ENCODE results near the gene SMAD6.

Gene SMAD6

DNA sequence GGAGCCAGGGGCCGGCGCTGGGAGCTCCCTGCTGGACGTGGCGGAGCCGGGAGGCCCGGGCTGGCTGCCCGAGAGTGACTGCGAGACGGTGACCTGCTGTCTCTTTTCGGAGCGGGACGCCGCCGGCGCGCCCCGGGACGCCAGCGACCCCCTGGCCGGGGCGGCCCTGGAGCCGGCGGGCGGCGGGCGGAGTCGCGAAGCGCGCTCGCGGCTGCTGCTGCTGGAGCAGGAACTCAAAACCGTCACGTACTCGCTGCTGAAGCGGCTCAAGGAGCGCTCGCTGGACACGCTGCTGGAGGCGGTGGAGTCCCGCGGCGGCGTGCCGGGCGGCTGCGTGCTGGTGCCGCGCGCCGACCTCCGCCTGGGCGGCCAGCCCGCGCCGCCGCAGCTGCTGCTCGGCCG, 1.5 kb downstream of the SMAD6 start:
- no peak for DNase-seq (ENCODE audit: low spot score)

DNA sequence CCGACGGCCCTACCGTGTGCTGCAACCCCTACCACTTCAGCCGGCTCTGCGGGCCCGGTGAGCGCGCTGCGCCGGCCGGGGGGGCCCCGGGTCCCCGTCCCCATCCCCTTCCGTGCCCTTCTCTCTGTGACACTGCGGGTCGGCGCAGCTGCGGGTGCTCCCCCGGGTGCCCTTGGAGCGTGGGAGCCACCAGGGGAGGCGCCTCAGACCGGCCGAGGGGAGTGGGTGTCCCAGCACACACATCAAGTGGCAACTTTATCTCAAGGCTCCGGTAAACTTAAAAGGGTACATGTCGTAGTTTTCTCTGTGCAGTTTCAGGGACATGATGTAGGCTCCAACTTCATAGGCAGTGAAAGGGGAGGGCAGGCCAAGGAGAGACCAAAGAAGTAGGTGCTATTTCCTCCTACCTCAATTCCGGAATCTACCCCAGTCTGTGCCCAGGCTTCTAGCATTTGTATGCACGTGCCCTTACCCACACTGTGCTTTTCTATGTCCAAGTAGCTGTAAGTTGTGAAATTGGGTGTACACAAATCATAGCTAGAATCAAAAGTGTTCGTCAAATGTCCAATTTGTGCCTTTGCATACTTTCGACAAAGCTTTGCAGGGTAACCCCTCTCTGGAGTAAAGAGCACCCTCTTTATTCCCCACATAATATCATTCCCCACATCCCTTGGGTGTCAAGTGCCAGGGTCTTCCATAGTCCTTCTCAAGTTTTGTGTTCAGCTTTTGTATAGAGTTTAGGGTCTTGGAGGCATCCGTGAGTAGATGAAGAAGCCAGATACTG, 2.2 kb downstream of the SMAD6 start:
- no peak for DNase-seq (ENCODE audit: low spot score)

DNA sequence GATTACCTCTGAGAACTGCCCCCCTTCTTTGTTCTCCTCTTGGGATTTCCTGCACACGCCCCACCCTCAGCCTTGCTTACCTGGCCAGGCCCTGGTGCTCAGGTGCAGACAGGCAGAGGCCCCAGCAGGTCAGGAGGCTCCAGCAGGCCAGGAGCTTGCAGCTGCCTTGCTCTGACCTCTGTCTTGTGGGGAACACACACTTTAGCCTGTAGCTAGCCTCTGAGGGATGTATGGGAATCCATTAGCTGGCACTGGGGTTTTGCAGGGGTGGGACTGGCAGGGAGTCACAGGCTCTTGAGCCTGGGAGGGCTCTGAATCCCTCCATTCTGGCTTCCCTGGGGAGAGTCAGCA, 2.7 kb downstream of the SMAD6 start:
- no peak for DNase-seq (ENCODE audit: low spot score)

DNA sequence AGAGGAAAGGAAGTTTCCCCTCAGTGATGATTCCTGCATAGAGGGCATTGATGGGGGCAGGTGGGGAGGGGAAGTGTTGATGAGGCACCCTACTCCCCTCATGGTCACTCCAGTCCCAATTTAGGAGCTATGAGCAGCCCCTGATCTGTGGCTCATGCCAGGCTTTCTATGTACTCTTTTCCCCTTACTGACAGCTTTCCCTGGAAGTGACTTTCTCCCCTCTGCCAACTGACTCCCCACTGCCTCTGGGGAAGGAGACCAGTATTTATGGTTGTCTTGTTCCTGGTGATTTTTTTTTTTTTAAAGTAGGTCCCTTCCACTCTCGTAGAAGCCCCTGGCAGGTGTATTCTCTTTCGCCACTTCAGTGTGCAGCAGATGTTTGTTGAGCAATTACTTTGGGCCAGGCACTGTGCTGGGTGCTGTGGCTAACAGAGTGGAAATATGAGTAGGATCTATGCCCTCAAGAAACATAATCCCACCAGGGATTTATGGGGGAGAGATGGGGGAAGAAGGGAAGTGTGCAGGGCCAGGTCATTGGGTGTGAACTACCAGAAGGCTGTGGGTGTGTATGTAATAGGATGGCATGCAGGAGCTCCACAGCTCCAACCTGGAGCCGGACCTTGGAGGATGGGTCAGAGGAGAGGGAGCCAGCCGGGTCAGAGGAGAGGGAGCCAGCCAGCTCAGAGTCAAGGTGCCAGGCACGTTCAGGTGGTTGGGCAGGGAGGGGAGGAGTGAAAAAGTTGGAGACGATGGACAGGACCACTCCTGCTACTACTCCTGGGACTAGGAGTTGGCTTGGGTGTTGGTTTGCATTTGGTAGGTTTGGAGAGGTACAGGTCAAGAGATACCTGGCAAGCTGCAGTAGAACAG, 3.5 kb downstream of the SMAD6 start:
- no peak for DNase-seq (ENCODE audit: low spot score)

DNA sequence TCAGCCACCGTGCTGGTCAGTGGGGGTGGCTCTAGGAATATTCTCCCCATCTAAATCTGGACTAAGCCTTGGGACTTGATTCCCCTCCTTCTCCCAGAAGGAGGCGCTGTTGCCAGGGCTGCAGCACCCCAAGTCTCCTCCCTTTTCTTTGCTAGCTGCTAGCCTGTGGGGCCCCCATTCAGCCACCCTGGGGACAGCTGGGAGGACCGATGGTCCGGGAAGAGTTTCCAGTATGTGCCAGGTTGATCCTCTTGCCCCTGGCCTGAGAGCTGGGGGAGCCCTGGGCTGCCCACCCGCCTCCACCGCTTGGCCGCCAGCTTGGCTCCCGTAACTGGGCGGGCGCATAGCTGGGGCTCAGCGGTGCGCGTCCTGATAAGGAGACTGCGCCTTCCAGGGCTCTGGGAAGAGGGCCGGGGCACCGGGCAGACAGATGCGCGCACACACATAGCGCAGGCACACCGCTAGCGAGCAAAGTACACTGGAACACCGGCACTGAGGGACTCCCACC, 4.2 kb downstream of the SMAD6 start:
- peak; percentile 65 for DNase-seq (ENCODE audit: low spot score)

DNA sequence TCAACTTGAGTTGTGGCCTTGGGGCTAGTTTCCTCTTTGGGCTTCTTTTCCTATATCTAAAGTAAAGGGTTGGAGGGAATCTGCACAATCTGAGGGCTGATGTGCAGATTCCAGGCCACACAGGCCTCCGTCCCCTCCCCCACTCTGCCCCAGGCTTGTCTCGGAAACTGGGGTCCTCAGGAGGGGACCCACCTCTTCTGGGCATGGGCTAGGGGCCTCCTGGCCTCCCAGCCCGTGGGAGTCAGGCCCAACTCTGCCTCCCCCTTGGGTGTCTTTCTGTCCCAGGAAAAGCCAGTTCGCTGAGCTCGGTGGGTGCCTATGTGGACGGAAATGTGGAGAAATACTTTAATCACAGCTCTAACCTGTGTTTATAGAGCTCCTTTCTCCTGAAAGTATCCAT, 4.8 kb downstream of the SMAD6 start:
- peak; percentile 40 for DNase-seq (ENCODE audit: low spot score)

DNA sequence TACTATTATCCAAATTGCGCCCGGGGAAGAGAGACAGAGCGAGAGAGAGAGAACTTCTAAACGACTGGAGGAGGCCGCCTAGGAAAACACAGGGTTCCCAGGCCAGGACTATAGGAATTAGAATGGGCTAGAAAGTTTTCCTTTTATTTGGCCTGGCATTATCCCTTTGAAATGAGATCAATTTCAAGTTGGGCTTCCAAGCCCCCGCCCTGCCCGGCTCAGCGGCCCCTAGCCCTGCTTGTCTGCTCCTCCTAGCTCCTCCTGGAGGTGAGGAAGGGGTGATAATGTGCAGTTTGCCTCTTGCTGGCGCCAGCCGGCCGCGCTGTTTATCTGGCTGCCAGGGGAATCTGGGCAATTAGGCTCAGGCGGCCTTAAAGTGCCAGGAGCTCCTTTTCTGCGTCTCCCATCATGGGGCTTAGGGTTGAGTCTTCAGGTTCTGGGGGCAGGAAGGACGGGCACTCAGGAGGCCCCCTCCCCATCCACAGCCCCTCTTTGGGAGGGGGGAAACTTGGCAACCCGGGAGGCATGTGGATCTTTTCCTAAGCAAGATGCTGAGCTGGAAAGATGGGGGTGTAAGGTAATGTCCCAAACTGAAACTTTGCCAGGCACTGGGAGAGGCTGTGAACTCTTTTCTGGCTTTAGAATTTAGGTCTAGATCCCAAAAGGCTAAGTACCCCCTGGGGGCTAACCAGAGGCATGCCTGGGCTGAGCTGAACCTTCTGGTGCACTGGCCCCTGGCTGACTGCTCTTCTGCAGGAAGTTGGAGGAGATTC, 5.5 kb downstream of the SMAD6 start:
- DNase-seq (ENCODE audit: low spot score) = peak; percentile 88

DNA sequence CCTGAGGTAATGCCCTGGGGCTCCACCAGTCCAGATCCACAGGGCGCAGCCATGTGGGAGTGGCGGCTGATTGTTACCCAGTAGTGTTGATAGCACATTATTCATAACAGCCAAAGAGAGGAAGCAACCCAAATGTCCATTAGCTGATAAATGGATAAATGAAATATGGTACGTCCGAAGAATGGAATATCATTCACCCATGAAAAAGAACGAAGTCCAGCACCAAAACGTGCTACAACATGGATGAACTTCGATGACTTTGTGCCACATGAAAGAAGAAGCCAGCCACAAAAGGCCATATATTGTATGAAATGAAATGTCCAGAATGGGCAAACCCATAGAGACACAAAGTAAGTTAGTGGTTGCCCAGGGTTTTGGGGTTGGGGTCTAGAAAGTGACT, 6.4 kb downstream of the SMAD6 start:
- no peak for DNase-seq (ENCODE audit: low spot score)

DNA sequence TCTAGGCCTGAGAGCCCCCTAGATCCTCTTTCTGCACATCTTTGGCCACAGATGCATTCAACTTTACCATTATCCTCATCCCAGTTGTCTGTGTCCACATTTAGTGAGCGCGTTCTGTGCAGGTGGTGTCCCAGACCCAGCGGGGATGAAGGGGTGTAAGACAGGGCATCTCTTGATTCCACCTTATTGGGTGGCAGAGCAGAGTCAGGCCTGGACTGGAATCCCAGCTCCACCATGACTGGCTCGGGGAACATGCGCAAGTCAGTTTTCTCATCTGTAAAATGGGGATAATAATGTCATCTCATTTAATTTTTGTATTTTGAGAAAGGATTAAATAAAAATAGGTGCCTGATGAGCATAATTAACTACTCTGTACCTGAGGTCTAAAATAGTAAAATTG, 7.8 kb downstream of the SMAD6 start:
- no peak for DNase-seq (ENCODE audit: low spot score)

DNA sequence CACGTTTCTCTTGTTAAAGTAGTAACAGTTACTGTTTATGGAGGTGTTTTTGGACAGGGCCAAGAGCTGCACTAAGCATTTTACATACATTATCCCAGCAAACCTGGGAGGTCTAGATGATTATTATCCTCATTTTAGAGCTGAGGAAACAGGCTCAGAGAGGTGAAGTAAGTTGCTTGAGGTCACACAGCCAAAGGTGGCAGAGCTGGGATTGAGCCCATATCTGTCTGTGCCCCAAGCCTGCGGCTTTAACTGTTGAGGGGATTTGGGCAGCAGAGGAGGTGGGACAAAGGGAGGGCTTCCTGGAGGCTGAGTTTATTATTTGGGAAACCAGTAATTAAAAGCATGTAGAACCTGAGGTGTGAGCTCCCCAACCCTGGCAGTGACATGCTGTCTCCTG, 9.2 kb downstream of the SMAD6 start:
- no peak for DNase-seq (ENCODE audit: low spot score)

DNA sequence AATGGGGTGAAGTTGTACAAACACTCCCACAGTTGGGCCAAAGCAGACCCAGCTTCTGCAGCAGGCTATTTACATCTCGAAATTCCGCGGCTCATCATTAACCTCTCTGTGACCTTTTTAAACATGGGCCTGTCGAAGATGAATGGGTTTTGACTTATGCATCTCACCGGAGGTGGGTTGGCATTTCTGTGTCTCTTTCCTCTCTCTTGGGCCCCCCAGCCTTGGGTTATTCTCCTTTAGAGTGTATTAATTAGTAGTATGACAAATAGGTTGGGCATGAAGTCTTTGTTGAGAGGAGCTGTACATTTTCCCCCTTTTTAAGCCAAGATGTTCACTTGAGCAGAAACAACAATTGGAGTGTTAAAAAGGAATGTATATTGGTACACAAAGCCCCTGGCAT, 9.8 kb downstream of the SMAD6 start:
- DNase-seq (ENCODE audit: low spot score) = no peak

DNA sequence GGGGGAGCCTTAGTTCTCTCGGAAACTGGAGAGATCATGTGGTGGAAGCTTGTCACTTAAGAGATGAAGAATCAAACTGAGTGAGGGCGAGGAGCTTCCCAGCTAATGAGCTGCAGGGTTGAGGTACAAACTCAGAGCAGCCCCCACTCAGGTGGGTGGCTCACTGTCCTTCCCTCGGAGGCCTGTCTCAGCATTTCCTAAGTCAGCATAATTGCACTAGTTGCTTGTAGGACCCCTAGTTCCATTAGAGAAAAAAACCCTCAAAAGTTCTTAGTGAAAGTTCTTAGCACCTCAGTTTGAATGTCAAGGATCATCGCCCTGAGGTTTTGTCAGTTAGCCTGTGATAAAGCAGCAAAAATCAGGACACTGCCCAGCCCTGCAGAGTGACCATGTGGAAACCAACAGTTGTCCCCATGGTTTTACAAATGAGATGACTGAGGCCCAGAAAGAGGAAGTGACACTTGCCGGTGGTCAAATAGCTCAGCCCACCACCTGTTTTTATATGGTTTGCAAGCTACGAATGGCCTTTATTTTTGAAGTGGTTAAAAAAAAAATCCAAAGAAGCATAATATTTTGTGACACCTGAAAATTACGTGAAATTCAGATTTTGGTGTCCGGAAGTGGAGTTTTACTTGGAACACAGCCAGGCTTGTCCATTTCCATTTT, 11.9 kb downstream of the SMAD6 start:
- DNase-seq (ENCODE audit: low spot score) = no peak

DNA sequence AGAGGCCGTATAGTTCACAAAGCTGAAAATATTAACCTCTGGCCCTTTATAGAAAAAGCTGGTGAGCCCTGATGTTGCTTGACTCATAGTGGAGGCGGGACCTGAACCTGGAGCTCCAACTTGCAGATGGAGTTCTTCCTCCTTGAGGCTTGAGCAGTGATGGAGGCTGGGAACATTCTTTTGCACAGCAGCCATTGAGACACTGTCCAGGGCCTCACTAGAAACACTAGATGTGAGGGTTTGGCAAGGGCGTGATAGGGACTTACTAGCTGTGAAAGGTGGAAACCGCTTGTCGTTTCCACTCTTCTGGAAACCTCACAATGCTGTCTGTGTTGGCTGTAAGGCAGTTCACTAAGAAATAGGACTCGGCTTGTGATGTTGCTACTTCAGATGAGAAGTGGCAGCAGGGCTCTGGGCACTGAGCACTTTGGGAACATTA, 12.5 kb downstream of the SMAD6 start:
- no peak for DNase-seq (ENCODE audit: low spot score)

DNA sequence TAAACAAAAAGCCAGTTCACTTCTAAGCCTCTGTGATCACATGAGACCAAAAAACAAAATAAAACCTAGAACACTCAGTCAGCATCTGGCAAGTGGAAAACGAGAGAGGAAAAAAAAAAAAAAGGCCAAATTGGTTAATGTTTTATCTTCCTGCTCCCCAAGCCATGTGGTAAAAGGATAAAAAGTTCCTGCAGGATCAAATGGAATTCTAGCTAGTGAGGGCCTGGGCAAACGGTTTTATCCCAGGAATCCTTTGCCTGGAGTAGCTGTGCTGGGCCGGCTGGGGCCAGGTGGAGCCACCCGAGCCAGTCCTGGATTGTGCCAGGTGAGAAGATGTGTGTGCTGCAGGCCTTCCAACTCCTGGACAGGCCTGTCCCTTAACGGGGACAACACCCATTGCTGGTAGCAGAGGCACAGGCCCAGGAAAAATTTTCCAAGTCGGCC, 13.2 kb downstream of the SMAD6 start:
- DNase-seq (ENCODE audit: low spot score) = no peak

DNA sequence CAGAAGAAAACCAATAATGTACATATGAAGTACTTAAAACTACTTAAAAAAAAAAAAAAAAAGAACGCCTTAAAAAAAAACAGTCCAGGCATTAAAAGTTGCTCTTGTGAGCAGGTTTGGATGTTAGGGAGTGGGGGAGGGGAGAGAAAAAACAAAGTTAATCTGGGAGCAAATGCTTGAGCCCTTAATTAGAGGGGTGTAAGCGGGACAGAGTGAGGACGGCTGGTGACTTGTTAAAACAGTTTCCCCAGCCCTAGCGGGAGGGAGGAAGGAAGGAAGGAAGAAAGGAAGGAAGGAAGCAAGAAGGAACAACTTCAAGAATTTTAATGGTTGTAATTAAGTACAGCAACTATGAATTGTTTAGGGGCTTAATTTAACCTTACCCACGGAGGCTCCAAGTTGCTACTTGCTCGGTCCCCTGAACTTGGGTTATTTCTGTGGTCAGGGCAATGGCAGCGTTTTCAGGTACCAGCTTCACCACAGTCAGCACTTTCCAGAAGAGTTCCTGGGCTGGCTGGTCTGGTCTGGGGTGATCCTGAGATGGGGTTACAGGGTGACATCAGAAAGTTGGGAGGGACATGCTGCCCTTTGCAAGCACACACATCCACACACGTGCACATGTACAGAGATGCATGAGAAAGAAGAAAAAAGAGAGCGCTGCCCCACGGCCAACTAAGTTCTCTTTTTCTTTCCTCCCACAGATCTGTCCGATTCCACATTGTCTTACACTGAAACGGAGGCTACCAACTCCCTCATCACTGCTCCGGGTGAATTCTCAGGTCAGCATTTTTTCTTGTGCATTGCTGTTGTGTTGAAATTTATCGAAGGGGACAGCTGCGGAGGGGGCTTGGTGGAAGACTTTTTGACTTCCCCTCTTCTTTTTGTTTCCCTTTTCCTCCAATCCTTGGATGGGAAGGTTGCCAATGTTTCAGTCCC, 14.0 kb downstream of the SMAD6 start:
- no peak for DNase-seq (ENCODE audit: low spot score)

DNA sequence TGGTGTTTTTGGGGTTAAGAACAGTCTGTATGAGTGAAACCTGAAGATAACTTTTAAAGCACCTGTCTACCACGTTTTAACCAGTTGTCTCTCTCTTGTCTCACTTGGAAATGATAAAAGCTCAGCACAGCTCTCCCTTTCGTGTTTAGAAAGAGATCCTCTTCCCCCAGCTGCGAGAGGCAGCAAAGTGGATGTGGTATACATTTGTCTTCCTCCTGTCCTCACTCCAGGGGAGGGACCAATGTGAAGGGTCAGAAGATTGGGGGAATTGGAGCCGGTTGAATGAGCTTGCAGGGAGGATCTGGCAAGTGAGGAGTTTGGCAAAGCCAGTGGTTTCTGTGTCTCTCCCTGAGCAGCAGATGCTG, 14.6 kb downstream of the SMAD6 start:
- DNase-seq (ENCODE audit: low spot score) = no peak

DNA sequence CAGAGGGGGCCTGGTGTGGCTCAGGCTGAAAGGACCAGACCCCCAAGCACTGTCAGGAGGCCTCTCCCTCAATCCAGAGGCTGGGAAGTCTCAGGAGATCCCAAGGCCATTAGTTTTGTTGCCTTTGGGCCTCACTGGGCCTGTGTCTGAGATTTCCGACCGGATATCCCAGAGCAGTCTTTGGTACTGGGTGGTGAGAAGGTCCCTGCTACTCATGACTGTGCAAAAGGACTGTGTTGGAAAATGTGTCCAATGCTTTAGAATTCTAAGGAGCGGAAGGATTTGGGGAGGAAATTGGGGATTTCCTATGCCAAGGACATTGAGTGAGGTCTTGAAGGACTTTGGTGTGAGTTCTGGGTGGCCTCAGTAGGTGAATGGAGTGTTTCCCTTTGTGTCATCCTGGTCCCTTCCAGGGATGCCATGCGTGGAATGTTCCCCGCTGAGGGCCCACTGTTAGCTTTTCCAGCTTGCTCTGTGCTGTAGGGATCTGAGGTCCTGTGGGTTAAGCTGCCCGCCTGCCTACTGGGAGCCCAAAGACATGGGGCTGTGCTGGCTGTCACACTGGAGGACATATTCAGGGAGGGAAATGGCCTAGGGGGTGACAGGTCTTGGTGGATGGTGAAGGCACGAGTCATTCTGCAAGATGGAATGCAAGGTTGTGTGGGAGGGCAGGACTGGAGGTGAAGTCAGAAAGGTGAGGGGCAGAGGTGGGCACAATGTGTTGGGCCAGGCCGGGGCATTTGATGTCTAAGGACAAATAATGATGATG, 16.4 kb downstream of the SMAD6 start:
- no peak for DNase-seq (ENCODE audit: low spot score)

DNA sequence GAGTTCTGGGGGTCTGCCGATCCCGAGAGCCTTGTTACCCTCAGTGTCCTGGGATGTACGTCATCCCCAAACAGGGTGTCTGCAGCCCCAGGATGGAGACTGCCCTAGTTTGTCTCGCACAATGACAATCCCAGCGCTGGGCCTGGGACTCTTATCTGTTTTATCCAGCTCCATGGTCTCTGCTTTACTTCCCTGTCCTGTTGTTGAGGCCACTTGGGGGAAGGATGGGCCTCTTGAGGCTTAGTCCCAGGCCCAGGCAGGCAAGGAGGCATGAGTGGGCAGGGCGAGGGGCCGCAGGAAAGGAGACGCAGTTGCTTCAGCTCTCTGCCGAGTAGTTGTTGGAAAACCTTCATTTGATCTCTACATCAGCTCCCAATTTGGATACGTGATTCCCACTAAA, 17.4 kb downstream of the SMAD6 start:
- DNase-seq (ENCODE audit: low spot score) = no peak

DNA sequence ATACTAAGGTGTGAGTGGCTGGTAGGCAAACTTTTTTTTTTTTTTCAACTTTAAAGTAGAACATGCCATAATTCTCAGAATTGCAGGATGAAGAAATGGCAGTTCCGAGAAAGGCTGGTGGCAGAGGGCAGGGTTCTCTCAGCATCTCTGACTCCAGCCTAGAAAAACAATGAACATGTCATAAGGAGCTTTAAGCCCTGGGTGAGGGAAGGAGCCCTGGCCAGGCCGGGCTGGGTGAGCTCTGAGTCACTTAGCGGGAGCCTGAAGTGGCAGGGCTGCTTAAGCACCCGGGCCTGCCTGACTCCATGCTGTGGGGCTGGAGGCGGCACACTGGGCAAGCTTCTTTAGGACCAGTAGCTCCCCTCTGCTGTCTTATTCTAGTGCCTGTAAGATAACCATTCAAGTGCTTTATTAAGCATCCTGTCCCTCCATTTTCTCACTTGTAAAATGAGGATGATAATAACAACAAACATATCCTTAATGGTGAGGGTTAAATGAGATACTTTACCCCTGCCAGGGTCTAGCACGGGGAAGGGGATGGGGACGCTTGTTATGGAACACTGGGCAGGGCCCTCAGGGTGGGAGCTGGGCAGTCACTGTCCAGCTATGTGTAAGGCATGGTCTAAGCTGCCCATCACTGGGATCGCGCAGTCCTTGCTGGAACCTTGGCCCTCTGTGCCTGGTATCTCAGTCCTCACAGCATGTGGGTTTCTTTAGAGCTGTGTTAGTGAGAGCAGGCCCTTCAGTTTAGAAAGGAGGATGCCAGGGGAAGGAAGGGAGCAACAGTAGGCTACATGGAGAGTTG, 18.4 kb downstream of the SMAD6 start:
- no peak for DNase-seq (ENCODE audit: low spot score)
